ENCODE data around the gene INSL4.

- TF ChIP-seq PATZ1 (CRISPR knock-in tag; IDR thresholded peaks at IDR 0.05; ENCODE audit: borderline replicate concordance) (no peak), ARNTL (CRISPR knock-in tag; IDR thresholded peaks at IDR 0.05; ENCODE audit: borderline replicate concordance, low read depth) (no peak), TOX (CRISPR knock-in tag; IDR thresholded peaks at IDR 0.05; ENCODE audit: borderline replicate concordance) (no peak), ZNF70 (CRISPR knock-in tag; IDR thresholded peaks at IDR 0.05) (no peak), BACH2 (CRISPR knock-in tag; IDR thresholded peaks at IDR 0.05; ENCODE audit: borderline replicate concordance) (no peak), PPARA (CRISPR knock-in tag; IDR thresholded peaks at IDR 0.05; ENCODE audit: borderline replicate concordance) (no peak), ZNF565 (CRISPR knock-in tag; conservative IDR thresholded peaks at IDR 0.05; ENCODE audit: low read depth) (no peak), TCF4 (CRISPR knock-in tag; IDR thresholded peaks at IDR 0.05; ENCODE audit: borderline replicate concordance) (no peak), CREB5 (CRISPR knock-in tag; IDR thresholded peaks at IDR 0.05; ENCODE audit: low read depth) (no peak), ZFP3 (CRISPR knock-in tag; IDR thresholded peaks at IDR 0.05) (no peak), OSR1 (CRISPR knock-in tag; IDR thresholded peaks at IDR 0.05) (no peak), ZNF8 (CRISPR knock-in tag; IDR thresholded peaks at IDR 0.05) (no peak), RARB (CRISPR knock-in tag; IDR thresholded peaks at IDR 0.05) (no peak)
Observed at GRCh38 chr9:5205071-5205470, 26.1 kb upstream of the INSL4 start.

Measured in SK-N-SH treated with all-trans-retinoic acid at 6 μM for 48 hours (cell line).